Fibroblast of pulmonary artery (primary cell): Measurements from ENCODE around the gene RAB26.

ENCODE experiments used
- DNase-seq: peaks from one replicate; pipeline ENCODE4 v3.0.0-alpha.2; 2010; ENCODE audit warnings: low read depth
- H3K4me3 ChIP-seq: replicated peaks from 2 replicates; pipeline ENCODE4 v1.5.1; 2011; ENCODE audit warnings: low read depth, mild to moderate bottlenecking, control low read depth, low read length, moderate library complexity
- CTCF ChIP-seq: IDR thresholded peaks from 2 replicates; pipeline ENCODE4 v1.5.1; 2011; ENCODE audit warnings: mild to moderate bottlenecking, control low read depth, low read length, inconsistent platforms; ENCODE audit errors: missing control alignments

The RAB26 gene

GRCh38 chr16:2180461-2180860, 32.0 kb downstream of the RAB26 start:
- no peak for DNase-seq
- TF ChIP-seq CTCF, result no peak
- no peak overlapping the region for H3K4me3 ChIP-seq

GRCh38 chr16:2180962-2181923, 32.8 kb downstream of the RAB26 start:
- no peak for DNase-seq
- no peak overlapping the region for H3K4me3 ChIP-seq
- TF ChIP-seq CTCF, result no peak

GRCh38 chr16:2181952-2182351, 33.5 kb downstream of the RAB26 start:
- TF ChIP-seq CTCF, result no peak
- no peak overlapping the region for H3K4me3 ChIP-seq
- DNase-seq, result no peak

GRCh38 chr16:2183671-2184070, 35.2 kb downstream of the RAB26 start:
- no peak overlapping the region for H3K4me3 ChIP-seq
- no peak for DNase-seq
- no peak for TF ChIP-seq CTCF

- no peak for TF ChIP-seq CTCF
- H3K4me3 ChIP-seq, result no peak overlapping the region
- DNase-seq, result no peak
Observed at GRCh38 chr16:2184346-2184745, 35.9 kb downstream of the RAB26 start.

GRCh38 chr16:2184962-2185361, 36.5 kb downstream of the RAB26 start:
- DNase-seq, result no peak
- no peak for TF ChIP-seq CTCF

GRCh38 chr16:2186064-2186463, 37.6 kb downstream of the RAB26 start:
- DNase-seq, result no peak
- no peak overlapping the region for H3K4me3 ChIP-seq
- TF ChIP-seq CTCF, result no peak

More at GRCh38 chr16:2184962-2185361, 36.5 kb downstream of the RAB26 start:
- H3K4me3 ChIP-seq, result no peak overlapping the region
